A549 (cell line): ENCODE results near the gene SULT1B1. TPM values are rescaled to one million over a fixed set of nuclear protein-coding genes. Genes with fewer than 3 reads are reported as not detected.

Source experiments
- ATAC-seq, 2 experiments: fragments of 200-7000 bp in 1 of 2; fragments of >200 bp in 1 of 2; cut with Nextera tagmentation in 1 of 2; cut with Tn5 transposase in 1 of 2; 3 replicates each; pipeline versions ENCODE4 v1.8.0 to v1.9.1; 2018 to 2020; ENCODE audit warnings: mild to moderate bottlenecking in 1 of 2, moderate library complexity in 1 of 2
- CTCF ChIA-PET: fragments of 300-600 bp; sonication (Branson Sonifier 250); formaldehyde crosslinking; extraction: SDS; loops from one replicate; lab custom pipeline; 2021; ENCODE audit warnings: antibody characterized with exemption, inconsistent platforms; lab: Yijun Ruan, JAX
- POLR2A ChIA-PET: fragments of 350-600 bp; formaldehyde crosslinking; extraction: SDS; loops from one replicate; lab custom pipeline; 2021; ENCODE audit warnings: antibody characterized with exemption, inconsistent platforms; lab: Yijun Ruan, JAX
- DNase-seq, 2 experiments: peaks; one replicate each; pipeline versions ENCODE4 v3.0.0 to v3.0.0-alpha.2; 2011 to 2016; ENCODE audit warnings: low read depth in 1 of 2, low spot score in 1 of 2
- FAIRE-seq: peaks from 2 replicates; lab custom pipeline; 2011; peaks lifted over from hg19 to GRCh38; lab: Jason Lieb, UNC
- H3K27ac ChIP-seq, 2 experiments: fragments of >200 bp; sonication (Bioruptor Twin); formaldehyde crosslinking; 3 replicates each; pipeline ENCODE4 v1.5.1; 2016 to 2017
- H3K4me1 ChIP-seq: fragments of >200 bp; sonication (Bioruptor Twin); formaldehyde crosslinking; 3 replicates; pipeline ENCODE4 v1.6.1; 2016
- H3K4me2 ChIP-seq: fragments of >200 bp; sonication (Bioruptor Twin); formaldehyde crosslinking; 3 replicates; pipeline ENCODE4 v1.6.1; 2016
- H3K4me3 ChIP-seq: fragments of >200 bp; sonication (Bioruptor Twin); formaldehyde crosslinking; 3 replicates; pipeline ENCODE4 v1.5.1; 2016
- H3K9me3 ChIP-seq: fragments of >200 bp; sonication (Bioruptor Twin); formaldehyde crosslinking; 3 replicates; pipeline ENCODE4 v1.6.1; 2016
- CHD2 ChIP-seq: fragments of 150-350 bp; IDR thresholded peaks from 2 replicates; pipeline ENCODE4 v1.6.1; 2014; ENCODE audit warnings: low read length; ENCODE audit not compliant: partially characterized antibody
- EHF ChIP-seq: fragments of 250-450 bp; sonication (Bioruptor Pico); IDR thresholded peaks from 2 replicates; pipeline ENCODE4 v1.5.0; 2020; ENCODE audit warnings: mild to moderate bottlenecking
- ESRRA ChIP-seq: fragments of 150-350 bp; IDR thresholded peaks from 2 replicates; pipeline ENCODE4 v1.6.1; 2014; ENCODE audit warnings: mild to moderate bottlenecking, low read length, borderline replicate concordance
- HEYL ChIP-seq: fragments of 250-450 bp; sonication (Bioruptor Pico); IDR thresholded peaks from 2 replicates; pipeline ENCODE4 v1.8.0; 2021; ENCODE audit warnings: mild to moderate bottlenecking, moderate library complexity
- HOXB13 ChIP-seq: fragments of 250-450 bp; sonication (Bioruptor Pico); IDR thresholded peaks from 2 replicates; pipeline ENCODE4 v1.5.0; 2020; ENCODE audit warnings: low read depth, mild to moderate bottlenecking, moderate library complexity
- JUN ChIP-seq, 2 experiments: fragments of >200 bp; sonication (Bioruptor Twin); formaldehyde crosslinking; IDR thresholded peaks; 2 replicates in 1 of 2; 3 replicates in 1 of 2; pipeline ENCODE4 v1.6.1; 2016 to 2017
- KDM1A ChIP-seq: fragments of 200-600 bp; sonication (generic); IDR thresholded peaks from 2 replicates; pipeline ENCODE4 v1.6.1; 2016; ENCODE audit warnings: low read depth, mild to moderate bottlenecking
- MYC ChIP-seq: IDR thresholded peaks from 2 replicates; pipeline ENCODE4 v1.6.1; 2012; ENCODE audit warnings: mild to moderate bottlenecking, inconsistent platforms, low read length, improper control_type of control experiment, borderline replicate concordance
- NFE2L2 ChIP-seq: fragments of 150-350 bp; conservative IDR thresholded peaks from 2 replicates; pipeline ENCODE4 v1.6.1; 2014; ENCODE audit warnings: low read length
- NR3C1 ChIP-seq: fragments of >200 bp; sonication (Bioruptor Twin); formaldehyde crosslinking; IDR thresholded peaks from 3 replicates; pipeline ENCODE4 v1.6.1; 2017
- POLR2AphosphoS2 ChIP-seq: conservative IDR thresholded peaks from 2 replicates; pipeline ENCODE4 v1.6.1; 2012; ENCODE audit warnings: low read length, improper control_type of control experiment, inconsistent platforms
- RCOR1 ChIP-seq: fragments of 150-350 bp; IDR thresholded peaks from 2 replicates; pipeline ENCODE4 v1.6.1; 2014; ENCODE audit warnings: antibody characterized with exemption, low read length, low read depth
- SMC3 ChIP-seq: fragments of >200 bp; sonication (Bioruptor Twin); formaldehyde crosslinking; IDR thresholded peaks from 3 replicates; pipeline ENCODE4 v1.6.1; 2018; ENCODE audit warnings: inconsistent platforms
- SREBF2 ChIP-seq: fragments of 450-650 bp; IDR thresholded peaks from 2 replicates; pipeline ENCODE4 v1.6.1; 2014; ENCODE audit warnings: mild to moderate bottlenecking, moderate library complexity
- TFCP2L1 ChIP-seq: fragments of 250-450 bp; sonication (Bioruptor Pico); IDR thresholded peaks from 2 replicates; pipeline ENCODE4 v1.5.0; 2021; ENCODE audit warnings: mild to moderate bottlenecking
- TP53 ChIP-seq: fragments of 250-450 bp; sonication (Bioruptor Pico); IDR thresholded peaks from 2 replicates; pipeline ENCODE4 v1.5.0; 2021; ENCODE audit warnings: mild to moderate bottlenecking, moderate library complexity
- WGBS: methylation state at CpG from one replicate; pipeline ENCODE4 v1.1.6; 2017; ENCODE audit errors: missing lambda C conversion rate; 5-methylcytosine and 5-hydroxymethylcytosine counted together
- polyA minus RNA-seq: library from RNA; depleted of rRNA, polyadenylated mRNA; stranded (reverse); fragments of >200 nt; gene quantifications from 2 replicates; pipeline ENCODE4 v1.2.3, GENCODE V29; 2011; rRNA and poly(A)+ RNA removed
- polyA plus RNA-seq, 4 experiments: library from polyadenylated mRNA; depleted of rRNA in 3 of 4; stranded (reverse); fragments of >200 nt; fragmentation: RNase III in 1 of 4; extraction: RNeasy Plus Mini Kit Qiagen cat#74134 plus additional on column Dnase treatment in 1 of 4; gene quantifications; 2 replicates in 3 of 4; 3 replicates in 1 of 4; pipeline ENCODE4 v1.2.3, GENCODE V29; 2011 to 2017
- TF ChIP-seq, protein P1 (sequence below): fragments of 150-350 bp; IDR thresholded peaks from 2 replicates; pipeline ENCODE4 v1.6.1; 2014; ENCODE audit warnings: low read depth, mild to moderate bottlenecking, low read length
- TF ChIP-seq, protein P2 (sequence below): IDR thresholded peaks from 2 replicates; pipeline ENCODE4 v1.6.1; 2012
- TF ChIP-seq, protein P3 (sequence below): fragments of >200 bp; sonication (Bioruptor Twin); formaldehyde crosslinking; IDR thresholded peaks from 3 replicates; pipeline ENCODE4 v1.6.1; 2016
- TF ChIP-seq, protein P4 (sequence below): fragments of 450-650 bp; IDR thresholded peaks from 2 replicates; pipeline ENCODE4 v1.6.1; 2014; ENCODE audit warnings: antibody characterized with exemption

Gene SULT1B1
- 0.07 and 0.13 TPM in 2 replicates for polyA plus RNA-seq (2011; rRNA removed)
- 0.01 TPM in 2 replicates for polyA plus RNA-seq (2012; cell fraction: cytosol; rRNA removed)
- 0.01 and 0.02 TPM in 2 replicates for polyA plus RNA-seq (2012; cell fraction: nucleus; rRNA removed)
- polyA plus RNA-seq (2017; fragmentation: RNase III; extraction: RNeasy Plus Mini Kit Qiagen cat#74134 plus additional on column Dnase treatment): 0.01 TPM in 2 of 3 replicates, not detected in the other
- 0.08 TPM in 1 of 2 replicates, not detected in the other for polyA minus RNA-seq

DNA sequence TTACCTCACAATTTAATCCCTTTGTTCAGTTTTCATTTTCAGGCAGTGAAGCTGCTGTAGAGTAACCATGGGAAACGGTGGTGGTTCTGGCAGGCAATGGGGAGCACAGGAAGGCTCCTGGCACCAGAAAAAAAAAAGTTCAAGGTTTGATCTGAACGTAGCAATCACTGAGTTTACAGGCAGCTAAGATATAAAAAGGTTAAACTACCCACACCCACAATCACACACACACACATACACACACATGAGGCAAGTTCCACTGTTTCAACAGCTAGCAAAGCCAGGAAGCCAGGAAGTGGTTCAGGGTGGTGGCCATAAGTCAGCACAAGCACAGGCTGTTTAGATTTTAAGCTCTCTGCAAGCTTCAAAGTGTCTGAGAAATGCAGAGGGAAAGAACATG, at the start of gene SULT1B1:
SULT1B1 (minus strand) TSS at position 166 of the 400 bp plus-strand sequence. CDS start 5,403 bp downstream, outside the sequence.
- no peak for ATAC-seq
- Histone ChIP-seq H3K4me1 (no peaks in the 10 kb centered on the region), H3K4me3 (no peak within 1 kb of the TSS), H3K9me3 (no peaks in the 10 kb centered on the region), H3K4me2 (no peak within 1 kb of the TSS), H3K27ac (no peak within 1 kb of the TSS)
- no peak for DNase-seq
- ChIA-PET CTCF (no interaction called here), POLR2A (no interaction called here)
- FAIRE-seq: no peak
- WGBS: 24% methylated on average over 2 of the region's 2 CpGs
- TF ChIP-seq JUN (IDR thresholded peaks at IDR 0.05) (no peak), MYC (no peak), SREBF2 (no peak), RCOR1 (no peak), HOXB13 (CRISPR knock-in tag) (no peak), TFCP2L1 (CRISPR knock-in tag) (no peak), KDM1A (no peak), NFE2L2 (no peak)
- TF ChIP-seq, protein P1, sequence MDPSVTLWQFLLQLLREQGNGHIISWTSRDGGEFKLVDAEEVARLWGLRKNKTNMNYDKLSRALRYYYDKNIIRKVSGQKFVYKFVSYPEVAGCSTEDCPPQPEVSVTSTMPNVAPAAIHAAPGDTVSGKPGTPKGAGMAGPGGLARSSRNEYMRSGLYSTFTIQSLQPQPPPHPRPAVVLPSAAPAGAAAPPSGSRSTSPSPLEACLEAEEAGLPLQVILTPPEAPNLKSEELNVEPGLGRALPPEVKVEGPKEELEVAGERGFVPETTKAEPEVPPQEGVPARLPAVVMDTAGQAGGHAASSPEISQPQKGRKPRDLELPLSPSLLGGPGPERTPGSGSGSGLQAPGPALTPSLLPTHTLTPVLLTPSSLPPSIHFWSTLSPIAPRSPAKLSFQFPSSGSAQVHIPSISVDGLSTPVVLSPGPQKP: no peak
- TF ChIP-seq, protein P2, sequence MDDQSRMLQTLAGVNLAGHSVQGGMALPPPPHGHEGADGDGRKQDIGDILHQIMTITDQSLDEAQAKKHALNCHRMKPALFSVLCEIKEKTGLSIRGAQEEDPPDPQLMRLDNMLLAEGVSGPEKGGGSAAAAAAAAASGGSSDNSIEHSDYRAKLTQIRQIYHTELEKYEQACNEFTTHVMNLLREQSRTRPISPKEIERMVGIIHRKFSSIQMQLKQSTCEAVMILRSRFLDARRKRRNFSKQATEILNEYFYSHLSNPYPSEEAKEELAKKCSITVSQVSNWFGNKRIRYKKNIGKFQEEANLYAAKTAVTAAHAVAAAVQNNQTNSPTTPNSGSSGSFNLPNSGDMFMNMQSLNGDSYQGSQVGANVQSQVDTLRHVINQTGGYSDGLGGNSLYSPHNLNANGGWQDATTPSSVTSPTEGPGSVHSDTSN: no peak
- TF ChIP-seq, protein P3, sequence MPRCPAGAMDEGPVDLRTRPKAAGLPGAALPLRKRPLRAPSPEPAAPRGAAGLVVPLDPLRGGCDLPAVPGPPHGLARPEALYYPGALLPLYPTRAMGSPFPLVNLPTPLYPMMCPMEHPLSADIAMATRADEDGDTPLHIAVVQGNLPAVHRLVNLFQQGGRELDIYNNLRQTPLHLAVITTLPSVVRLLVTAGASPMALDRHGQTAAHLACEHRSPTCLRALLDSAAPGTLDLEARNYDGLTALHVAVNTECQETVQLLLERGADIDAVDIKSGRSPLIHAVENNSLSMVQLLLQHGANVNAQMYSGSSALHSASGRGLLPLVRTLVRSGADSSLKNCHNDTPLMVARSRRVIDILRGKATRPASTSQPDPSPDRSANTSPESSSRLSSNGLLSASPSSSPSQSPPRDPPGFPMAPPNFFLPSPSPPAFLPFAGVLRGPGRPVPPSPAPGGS: no peak

DNA sequence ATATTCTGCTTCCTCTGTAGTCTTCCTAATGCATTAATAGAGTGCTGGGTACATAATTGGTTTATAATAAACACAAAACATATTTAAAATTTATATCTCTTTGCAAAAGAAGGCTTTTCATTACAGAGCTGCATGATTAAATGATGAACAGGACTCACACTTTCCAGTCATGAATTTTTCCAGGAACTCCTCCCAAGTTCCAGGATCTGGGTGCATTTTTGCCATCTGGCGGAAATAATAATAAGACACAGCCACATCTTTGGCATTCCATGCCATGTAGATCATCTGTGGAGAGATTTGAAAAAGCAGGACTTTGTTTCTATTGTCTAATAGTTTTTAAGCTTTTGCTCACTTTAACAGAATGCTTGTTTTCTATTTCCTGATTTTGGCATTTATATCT, 40.2 kb upstream of the SULT1B1 start:
- H3K4me3 ChIP-seq: no peak overlapping the region
- 100% methylated on average over 1 of the region's 1 CpG for WGBS
- no peak for TF ChIP-seq ESRRA
- no peak for TF ChIP-seq NR3C1
- no peak for TF ChIP-seq SMC3
- TF ChIP-seq EHF (CRISPR knock-in tag): no peak
- TF ChIP-seq TP53 (CRISPR knock-in tag): no peak
- TF ChIP-seq RCOR1: no peak
- TF ChIP-seq, protein P2: no peak
- TF ChIP-seq CHD2: no peak
- no peak for TF ChIP-seq POLR2AphosphoS2
- TF ChIP-seq, protein P1: no peak
- TF ChIP-seq, protein P4, sequence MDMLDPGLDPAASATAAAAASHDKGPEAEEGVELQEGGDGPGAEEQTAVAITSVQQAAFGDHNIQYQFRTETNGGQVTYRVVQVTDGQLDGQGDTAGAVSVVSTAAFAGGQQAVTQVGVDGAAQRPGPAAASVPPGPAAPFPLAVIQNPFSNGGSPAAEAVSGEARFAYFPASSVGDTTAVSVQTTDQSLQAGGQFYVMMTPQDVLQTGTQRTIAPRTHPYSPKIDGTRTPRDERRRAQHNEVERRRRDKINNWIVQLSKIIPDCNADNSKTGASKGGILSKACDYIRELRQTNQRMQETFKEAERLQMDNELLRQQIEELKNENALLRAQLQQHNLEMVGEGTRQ: no peak
- TF ChIP-seq HEYL: no peak
- no peak for TF ChIP-seq SREBF2
- no peak overlapping the region for H3K27ac ChIP-seq
- ChIA-PET CTCF (no interaction called here), POLR2A (no interaction called here)
- H3K4me1 ChIP-seq: no peaks in the 10 kb centered on the region
- H3K4me2 ChIP-seq: no peak overlapping the region
- FAIRE-seq (no peak), DNase-seq (no peak), ATAC-seq (no peak)
- H3K9me3 ChIP-seq: no peaks in the 10 kb centered on the region
